ENCODE measurements around the gene RASSF3. TPM values are rescaled to one million over a fixed set of nuclear protein-coding genes. Genes with fewer than 3 reads are reported as not detected.
A peak's percentile ranks its signal among the peaks of the same experiment; 100 is the strongest.

RASSF3 gene
- total and polyA plus RNA-seq, 9 donors: 18.2 to 64.5 (median 33.3) TPM

DNA sequence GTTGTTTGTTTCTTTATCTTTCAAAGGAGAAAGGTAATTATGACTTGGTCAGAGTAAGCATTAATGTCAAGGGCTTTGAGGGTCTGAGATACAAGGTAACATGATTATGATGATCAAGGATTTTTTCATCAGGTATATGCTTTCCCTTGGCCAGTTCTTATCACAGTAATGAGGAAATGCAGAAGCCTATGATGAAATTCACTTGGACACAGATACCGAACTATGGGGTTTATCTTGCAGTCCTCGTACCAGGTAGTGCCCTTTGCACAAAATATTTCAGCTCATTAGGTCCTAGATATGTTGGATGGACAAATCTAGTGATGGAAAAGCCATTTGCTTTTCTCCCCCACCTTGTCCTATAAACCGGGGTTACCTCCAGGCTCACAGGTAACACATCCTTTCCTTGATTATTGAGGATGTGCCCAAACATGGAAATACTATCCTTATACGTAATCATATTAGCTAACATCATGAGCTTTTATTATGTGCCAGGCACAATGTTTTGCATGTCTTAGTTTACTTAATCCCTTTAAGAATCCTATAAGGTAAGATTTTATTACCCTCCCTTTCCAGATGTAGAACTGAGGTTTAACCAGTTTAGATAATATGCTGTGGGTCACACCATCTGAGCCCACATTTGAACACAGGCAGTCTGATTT is 7.0 kb upstream of the RASSF3 start:
- H3K4me3 ChIP-seq: no peak overlapping the region
- no peaks in the 10 kb centered on the region for H3K27me3 ChIP-seq
- no peaks in the 10 kb centered on the region for H3K9me3 ChIP-seq
- no peak for DNase-seq
- WGBS, 3 donors: 73 to 78% (median 76%) methylated on average over 4 of the region's 4 CpGs
- TF ChIP-seq CTCF (IDR thresholded peaks at IDR 0.05): no peak
- TF ChIP-seq POLR2A (IDR thresholded peaks at IDR 0.05): no peak
- no peak for TF ChIP-seq EP300 (IDR thresholded peaks at IDR 0.05)
- H3K27ac ChIP-seq: no peak overlapping the region
- no peaks in the 10 kb centered on the region for H3K36me3 ChIP-seq
- no peaks in the 10 kb centered on the region for H3K4me1 ChIP-seq (ENCODE audit: insufficient read depth)
- intact Hi-C loops (cut with DNase I): loop anchor here in 1 of 4 donors (10.0 kb wide), 1 partner anchor 49 kb away; no protein-coding TSS in a partner anchor

- no peak for TF ChIP-seq CTCF (IDR thresholded peaks at IDR 0.05)
- TF ChIP-seq POLR2A (IDR thresholded peaks at IDR 0.05): no peak
- TF ChIP-seq EP300 (IDR thresholded peaks at IDR 0.05): no peak
- Histone ChIP-seq H3K4me3 (peak overlapping the region; percentile 86), H3K9me3 (no peaks in the 10 kb centered on the region), H3K36me3 (no peaks in the 10 kb centered on the region), H3K27ac (peak overlapping the region; percentile 65 to 82), H3K4me1 (ENCODE audit: insufficient read depth) (peaks cover 5% of the 10 kb centered on the region), H3K27me3 (no peaks in the 10 kb centered on the region)
- 7 to 10% (median 8%) methylated on average over 16 of the region's 16 CpGs for WGBS, 3 donors
- intact Hi-C loops (cut with DNase I): loop anchor here in 1 of 4 donors (10.0 kb wide), 1 partner anchor 54 kb away; no protein-coding TSS in a partner anchor
- DNase-seq: peak in 2 of 5 donors; percentile 26 to 34
Measured at GRCh38 chr12:64608901-64609535, 1.3 kb upstream of the RASSF3 start.

GRCh38 chr12:64609536-64610078 is 688 bp upstream of the RASSF3 start:
- 0 to 1% (median 1%) methylated on average over 15 of the region's 15 CpGs for WGBS, 3 donors
- peak overlapping the region; percentile 86 for H3K4me3 ChIP-seq
- no peaks in the 10 kb centered on the region for H3K27me3 ChIP-seq
- intact Hi-C loops (cut with DNase I): loop anchor here (5.0 to 10.0 kb wide), 7 partner anchors 55 to 88 kb away; no protein-coding TSS in a partner anchor
- H3K4me1 ChIP-seq (ENCODE audit: insufficient read depth): peaks cover 5% of the 10 kb centered on the region
- TF ChIP-seq CTCF (IDR thresholded peaks at IDR 0.05) (no peak), POLR2A (IDR thresholded peaks at IDR 0.05) (no peak), EP300 (IDR thresholded peaks at IDR 0.05) (no peak)
- no peaks in the 10 kb centered on the region for H3K9me3 ChIP-seq
- no peaks in the 10 kb centered on the region for H3K36me3 ChIP-seq
- H3K27ac ChIP-seq: peak overlapping the region; percentile 76 to 82
- DNase-seq: no peak

- TF ChIP-seq POLR2A (IDR thresholded peaks at IDR 0.05) (no peak), EP300 (IDR thresholded peaks at IDR 0.05) (no peak), CTCF (IDR thresholded peaks at IDR 0.05) (no peak)
- no peaks in the 10 kb centered on the region for H3K9me3 ChIP-seq
- peak overlapping the region; percentile 76 to 82 for H3K27ac ChIP-seq
- H3K27me3 ChIP-seq: no peaks in the 10 kb centered on the region
- DNase-seq: peak; percentile 54 to 67 (median 64)
- intact Hi-C loops (cut with DNase I): loop anchor here (5.0 to 10.0 kb wide), 6 partner anchors 54 to 87 kb away; no protein-coding TSS in a partner anchor
- H3K4me1 ChIP-seq (ENCODE audit: insufficient read depth): peaks cover 8% of the 10 kb centered on the region
- 0 to 1% (median 0%) methylated on average over 32 to 60 of the region's 60 CpGs for WGBS, 3 donors
- H3K4me3 ChIP-seq: peak overlapping the region; percentile 86
- no peaks in the 10 kb centered on the region for H3K36me3 ChIP-seq
Measured at GRCh38 chr12:64610660-64611340, 505 bp downstream of the RASSF3 start.
